ENCODE results near the gene NMRK1.

DNA sequence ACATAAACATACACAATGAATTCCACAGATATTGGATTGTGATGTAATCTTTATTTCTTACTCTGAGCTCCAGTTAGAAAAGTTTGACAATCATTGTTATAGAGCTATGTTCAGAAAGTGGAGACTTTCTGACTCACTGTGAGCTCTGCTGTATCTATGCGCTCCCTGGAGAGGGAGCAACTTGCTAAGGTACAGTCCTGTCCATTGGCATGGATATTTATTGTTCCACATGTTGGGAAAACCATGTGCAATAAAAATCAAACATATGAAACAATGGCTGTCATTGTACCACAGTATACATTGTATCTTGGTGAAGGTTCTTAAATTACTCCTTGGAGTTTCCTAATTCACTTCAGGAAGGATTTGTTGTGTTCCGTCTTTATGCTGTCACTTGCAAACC is 26.8 kb downstream of the NMRK1 start:
- no peak for TF ChIP-seq CTCF (IDR thresholded peaks at IDR 0.05 in 2 of 3, conservative IDR thresholded peaks at IDR 0.05 in 1 of 3; ENCODE audit: borderline replicate concordance in 1 of 3, insufficient read depth in 1 of 3, low read depth in 2 of 3, low read length in 2 of 3)
- no peak for TF ChIP-seq POLR2AphosphoS5 (IDR thresholded peaks at IDR 0.05; ENCODE audit: low read depth, low read length)
- TF ChIP-seq POLR2A (IDR thresholded peaks at IDR 0.05; ENCODE audit: borderline replicate concordance, extremely low read depth, insufficient read depth, insufficient read length) = no peak
- TF ChIP-seq YY1 (IDR thresholded peaks at IDR 0.05; ENCODE audit: extremely low read depth, insufficient replicate concordance, low read depth, low read length) = no peak
- TF ChIP-seq, protein P1, sequence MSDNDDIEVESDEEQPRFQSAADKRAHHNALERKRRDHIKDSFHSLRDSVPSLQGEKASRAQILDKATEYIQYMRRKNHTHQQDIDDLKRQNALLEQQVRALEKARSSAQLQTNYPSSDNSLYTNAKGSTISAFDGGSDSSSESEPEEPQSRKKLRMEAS (IDR thresholded peaks at IDR 0.05) = no peak
- TF ChIP-seq EZH2 (IDR thresholded peaks at IDR 0.05) = no peak
- TF ChIP-seq TCF7L2 (IDR thresholded peaks at IDR 0.05; ENCODE audit: borderline replicate concordance, extremely low read depth, insufficient read depth, insufficient read length) = no peak
- TF ChIP-seq ELF1 (IDR thresholded peaks at IDR 0.05; ENCODE audit: borderline replicate concordance, low read depth) = no peak
- TF ChIP-seq EZH2phosphoT487 (IDR thresholded peaks at IDR 0.05; ENCODE audit: borderline replicate concordance) = no peak
- no peak for TF ChIP-seq RAD21 (IDR thresholded peaks at IDR 0.05; ENCODE audit: low read depth)
- TF ChIP-seq SP1 (IDR thresholded peaks at IDR 0.05; ENCODE audit: low read depth) = no peak
- TF ChIP-seq ZFX (IDR thresholded peaks at IDR 0.05) = no peak

All from HCT116 (cell line).